ENCODE data around the gene SMARCA2. TPM values are rescaled to one million over a fixed set of nuclear protein-coding genes. Genes with fewer than 3 reads are reported as not detected.

The SMARCA2 gene
- polyA plus RNA-seq, 2 of the 4 experiments (the other 2 are of a cell fraction), result 28.7 to 33.0 TPM

GRCh38 chr9:2174306-2174705 lies 159.2 kb downstream of the SMARCA2 start:
- ATAC-seq, result no peak
- 91% methylated on average over 7 of the region's 7 CpGs for WGBS (ENCODE audit: missing lambda C conversion rate)
- no peak for TF ChIP-seq CBX2 (IDR thresholded peaks at IDR 0.05; ENCODE audit: borderline replicate concordance, low read depth)
- no peak for TF ChIP-seq RAD21 (conservative IDR thresholded peaks at IDR 0.05 in 1 of 2, IDR thresholded peaks at IDR 0.05 in 1 of 2)
- TF ChIP-seq HOXB13 (CRISPR knock-in tag; IDR thresholded peaks at IDR 0.05; ENCODE audit: low read depth), result no peak
- TF ChIP-seq CHD2 (IDR thresholded peaks at IDR 0.05; ENCODE audit: low read length, partially characterized antibody), result no peak
- no peak for TF ChIP-seq EHF (CRISPR knock-in tag; IDR thresholded peaks at IDR 0.05)
- POLR2A ChIA-PET, result no interaction called here
- Histone ChIP-seq H3K4me2 (no peak overlapping the region), H3K9me3 (peaks cover 3% of the 10 kb centered on the region; the same call in 1 of the 3 replicates), H3K4me1 (no peaks in the 10 kb centered on the region), H3K27ac (no peak overlapping the region), H3K4me3 (no peak overlapping the region)
- no peak for DNase-seq (ENCODE audit: low read depth in 1 of 2, low spot score in 1 of 2)
- no peak for FAIRE-seq
- CTCF ChIA-PET, result no interaction called here

DNA sequence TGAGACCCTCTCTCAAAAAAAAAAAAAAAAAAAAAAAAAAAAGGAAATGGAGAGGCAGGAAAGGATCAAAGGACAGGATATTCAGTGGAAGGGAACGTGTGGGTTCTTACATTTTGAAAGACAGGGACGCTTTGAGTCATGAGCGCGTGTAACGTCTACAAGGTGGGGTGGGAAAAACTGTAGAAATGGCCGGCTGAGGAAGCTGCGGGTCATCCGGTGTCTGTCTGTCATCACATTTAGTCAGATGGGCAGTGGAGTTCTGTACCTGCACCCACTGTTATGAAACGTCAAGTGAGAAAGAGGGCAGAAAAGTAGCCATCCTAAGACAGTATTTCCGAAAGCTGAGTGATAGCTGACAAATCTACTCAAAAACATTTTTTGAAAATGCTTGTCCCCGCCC lies 159.8 kb downstream of the SMARCA2 start:
- ATAC-seq, result no peak
- Histone ChIP-seq H3K4me3 (no peak overlapping the region), H3K9me3 (peaks cover 3% of the 10 kb centered on the region; the same call in 1 of the 3 replicates), H3K4me1 (no peaks in the 10 kb centered on the region), H3K4me2 (no peak overlapping the region), H3K27ac (no peak overlapping the region)
- no peak for DNase-seq (ENCODE audit: low read depth in 1 of 2, low spot score in 1 of 2)
- 84% methylated on average over 11 of the region's 11 CpGs for WGBS (ENCODE audit: missing lambda C conversion rate)
- POLR2A ChIA-PET, result no interaction called here
- TF ChIP-seq HEYL (CRISPR knock-in tag; IDR thresholded peaks at IDR 0.05) (no peak), RAD21 (conservative IDR thresholded peaks at IDR 0.05 in 1 of 2, IDR thresholded peaks at IDR 0.05 in 1 of 2) (no peak), JUNB (IDR thresholded peaks at IDR 0.05) (no peak), ZC3H11A (IDR thresholded peaks at IDR 0.05) (no peak), HOXB13 (CRISPR knock-in tag; IDR thresholded peaks at IDR 0.05; ENCODE audit: low read depth) (no peak), KDM1A (IDR thresholded peaks at IDR 0.05; ENCODE audit: low read depth) (no peak), BHLHE40 (IDR thresholded peaks at IDR 0.05; ENCODE audit: low read depth, low read length) (no peak), CBX8 (IDR thresholded peaks at IDR 0.05) (no peak), REST (IDR thresholded peaks at IDR 0.05) (no peak), EHF (CRISPR knock-in tag; IDR thresholded peaks at IDR 0.05) (no peak), GATA3 (IDR thresholded peaks at IDR 0.05; ENCODE audit: borderline replicate concordance) (no peak), RCOR1 (IDR thresholded peaks at IDR 0.05; ENCODE audit: low read depth, low read length) (no peak), ZSCAN20 (CRISPR knock-in tag; IDR thresholded peaks at IDR 0.05) (no peak), SREBF2 (IDR thresholded peaks at IDR 0.05) (no peak)
- TF ChIP-seq, protein P1, sequence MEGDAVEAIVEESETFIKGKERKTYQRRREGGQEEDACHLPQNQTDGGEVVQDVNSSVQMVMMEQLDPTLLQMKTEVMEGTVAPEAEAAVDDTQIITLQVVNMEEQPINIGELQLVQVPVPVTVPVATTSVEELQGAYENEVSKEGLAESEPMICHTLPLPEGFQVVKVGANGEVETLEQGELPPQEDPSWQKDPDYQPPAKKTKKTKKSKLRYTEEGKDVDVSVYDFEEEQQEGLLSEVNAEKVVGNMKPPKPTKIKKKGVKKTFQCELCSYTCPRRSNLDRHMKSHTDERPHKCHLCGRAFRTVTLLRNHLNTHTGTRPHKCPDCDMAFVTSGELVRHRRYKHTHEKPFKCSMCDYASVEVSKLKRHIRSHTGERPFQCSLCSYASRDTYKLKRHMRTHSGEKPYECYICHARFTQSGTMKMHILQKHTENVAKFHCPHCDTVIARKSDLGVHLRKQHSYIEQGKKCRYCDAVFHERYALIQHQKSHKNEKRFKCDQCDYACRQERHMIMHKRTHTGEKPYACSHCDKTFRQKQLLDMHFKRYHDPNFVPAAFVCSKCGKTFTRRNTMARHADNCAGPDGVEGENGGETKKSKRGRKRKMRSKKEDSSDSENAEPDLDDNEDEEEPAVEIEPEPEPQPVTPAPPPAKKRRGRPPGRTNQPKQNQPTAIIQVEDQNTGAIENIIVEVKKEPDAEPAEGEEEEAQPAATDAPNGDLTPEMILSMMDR (IDR thresholded peaks at IDR 0.05), result no peak
- TF ChIP-seq, protein P2, sequence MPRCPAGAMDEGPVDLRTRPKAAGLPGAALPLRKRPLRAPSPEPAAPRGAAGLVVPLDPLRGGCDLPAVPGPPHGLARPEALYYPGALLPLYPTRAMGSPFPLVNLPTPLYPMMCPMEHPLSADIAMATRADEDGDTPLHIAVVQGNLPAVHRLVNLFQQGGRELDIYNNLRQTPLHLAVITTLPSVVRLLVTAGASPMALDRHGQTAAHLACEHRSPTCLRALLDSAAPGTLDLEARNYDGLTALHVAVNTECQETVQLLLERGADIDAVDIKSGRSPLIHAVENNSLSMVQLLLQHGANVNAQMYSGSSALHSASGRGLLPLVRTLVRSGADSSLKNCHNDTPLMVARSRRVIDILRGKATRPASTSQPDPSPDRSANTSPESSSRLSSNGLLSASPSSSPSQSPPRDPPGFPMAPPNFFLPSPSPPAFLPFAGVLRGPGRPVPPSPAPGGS (IDR thresholded peaks at IDR 0.05), result no peak
- CTCF ChIA-PET, result no interaction called here
- FAIRE-seq, result no peak

All from A549 (cell line).